HG02610 (cell line): ENCODE results near the gene SPHK2.
"Not testable (repeated sequence)": the region's sequence is repeated elsewhere in the genome, so short reads cannot be mapped to it uniquely, and the experiment has no call there.

Experiments
- ATAC-seq: cut with Tn5 transposase; IDR thresholded peaks from one replicate; pipeline ENCODE4 v1.9.1; 2021; ENCODE audit warnings: mild to moderate bottlenecking, moderate library complexity; ENCODE audit not compliant: unreplicated experiment

The SPHK2 gene

DNA sequence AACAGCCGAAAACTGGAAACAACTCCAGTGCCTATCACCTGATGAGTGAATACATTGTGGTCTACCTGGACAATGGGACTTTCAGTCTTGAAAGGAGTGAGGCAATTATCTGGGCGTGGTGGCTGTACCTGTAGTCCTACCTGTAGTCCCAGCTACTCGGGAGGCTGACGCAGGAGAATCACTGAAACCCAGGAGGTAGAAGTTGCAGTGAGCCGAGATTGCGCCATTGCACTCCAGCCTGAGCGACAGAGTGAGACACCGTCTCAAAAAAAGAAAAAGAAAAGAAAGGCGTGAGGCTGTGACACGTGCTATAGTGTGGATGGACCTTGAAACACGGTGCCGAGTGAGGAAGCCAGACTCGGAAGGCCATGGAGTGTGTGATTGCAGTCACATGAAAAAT, 57.6 kb downstream of the SPHK2 start:
- ATAC-seq, result no peak

- ATAC-seq, result no peak
These were observed 58.9 kb downstream of the SPHK2 start for GRCh38 chr19:48678201-48678600.

DNA sequence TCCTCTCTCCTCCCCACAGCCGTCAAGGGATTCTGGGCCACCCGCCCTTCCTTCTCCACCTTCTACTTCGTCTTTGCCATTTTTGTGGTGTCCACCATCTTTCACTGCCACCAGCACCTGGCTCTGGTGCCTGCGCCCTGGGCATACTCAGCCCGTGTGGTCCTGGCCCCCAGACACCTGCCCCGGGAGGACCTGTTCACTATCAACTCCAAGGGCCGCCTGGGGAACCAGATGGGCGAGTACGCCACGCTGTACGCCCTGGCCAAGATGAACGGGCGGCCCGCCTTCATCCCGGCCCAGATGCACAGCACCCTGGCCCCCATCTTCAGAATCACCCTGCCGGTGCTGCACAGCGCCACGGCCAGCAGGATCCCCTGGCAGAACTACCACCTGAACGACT, 60.7 kb downstream of the SPHK2 start:
- not testable (repeated sequence) for ATAC-seq
